DLD1 (cell line): ENCODE results near the gene MTFMT.

Experiments used
- in situ Hi-C: cut with HindIII; loops from 2 replicates; pipeline ENCODE4 v1.10.0; 2017; ENCODE audit warnings: low sequenced_read_pairs

MTFMT gene

DNA sequence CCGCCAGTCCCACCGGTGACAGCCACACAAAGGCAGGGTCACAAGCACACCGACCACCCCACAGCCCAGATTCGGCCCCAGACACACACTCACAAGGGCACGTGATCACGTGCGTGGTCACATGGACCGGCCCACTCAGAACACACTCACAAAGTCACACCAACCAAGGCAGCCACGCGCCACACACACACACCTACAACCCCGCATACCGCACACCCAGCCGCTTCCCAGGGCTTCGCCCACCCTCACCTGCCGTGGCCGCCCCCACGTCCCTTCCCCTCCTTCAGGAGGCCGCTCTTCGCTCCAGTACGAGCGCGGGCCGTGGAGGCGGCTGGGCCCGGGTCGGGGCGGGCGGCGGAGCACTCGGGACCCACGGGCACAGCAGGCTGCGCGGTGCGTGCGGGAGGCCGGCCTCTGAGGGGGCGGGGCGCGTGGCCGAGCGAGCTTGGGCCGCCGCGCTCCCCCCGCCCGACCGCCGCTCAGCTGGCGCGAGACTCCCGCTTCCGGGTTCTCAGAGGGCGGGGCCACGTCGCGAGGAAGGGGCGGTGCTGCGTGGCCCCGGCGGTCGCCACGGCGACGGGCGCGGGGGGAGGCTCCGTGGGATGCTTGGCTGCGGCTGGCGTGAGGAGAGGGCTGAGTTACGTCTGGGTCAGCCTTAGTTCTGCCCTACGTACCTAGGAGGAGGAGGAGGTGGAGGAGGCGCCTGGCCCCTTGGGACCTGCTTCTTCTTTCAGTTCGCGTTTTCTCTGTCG lies 39.8 kb downstream of the MTFMT start, which contains the start of gene SPG21:
SPG21 (minus strand) TSS at position 499 of the 752 bp plus-strand sequence. CDS start 6,345 bp downstream, outside the sequence.
- in situ Hi-C loops, result no loop called here

DNA sequence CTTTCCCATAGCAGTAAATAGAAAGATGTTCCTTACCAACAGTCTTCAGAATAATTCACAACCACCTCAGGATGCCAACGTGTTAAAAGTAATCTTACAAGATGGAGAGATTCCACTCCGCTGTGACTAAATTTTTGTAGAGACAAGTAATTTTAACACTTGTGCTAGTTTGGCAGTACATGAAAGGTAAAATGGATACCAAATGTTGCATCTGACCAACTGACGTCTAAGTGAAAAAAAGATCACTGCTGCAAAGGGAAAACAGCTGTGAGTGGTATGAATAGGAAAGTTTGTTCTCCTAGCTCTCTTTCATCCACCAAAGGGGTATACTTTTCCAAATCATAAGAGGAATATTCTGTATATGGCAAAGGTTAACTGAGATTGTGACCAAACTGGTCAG lies 42.3 kb downstream of the MTFMT start:
- in situ Hi-C loops, result no loop called here

DNA sequence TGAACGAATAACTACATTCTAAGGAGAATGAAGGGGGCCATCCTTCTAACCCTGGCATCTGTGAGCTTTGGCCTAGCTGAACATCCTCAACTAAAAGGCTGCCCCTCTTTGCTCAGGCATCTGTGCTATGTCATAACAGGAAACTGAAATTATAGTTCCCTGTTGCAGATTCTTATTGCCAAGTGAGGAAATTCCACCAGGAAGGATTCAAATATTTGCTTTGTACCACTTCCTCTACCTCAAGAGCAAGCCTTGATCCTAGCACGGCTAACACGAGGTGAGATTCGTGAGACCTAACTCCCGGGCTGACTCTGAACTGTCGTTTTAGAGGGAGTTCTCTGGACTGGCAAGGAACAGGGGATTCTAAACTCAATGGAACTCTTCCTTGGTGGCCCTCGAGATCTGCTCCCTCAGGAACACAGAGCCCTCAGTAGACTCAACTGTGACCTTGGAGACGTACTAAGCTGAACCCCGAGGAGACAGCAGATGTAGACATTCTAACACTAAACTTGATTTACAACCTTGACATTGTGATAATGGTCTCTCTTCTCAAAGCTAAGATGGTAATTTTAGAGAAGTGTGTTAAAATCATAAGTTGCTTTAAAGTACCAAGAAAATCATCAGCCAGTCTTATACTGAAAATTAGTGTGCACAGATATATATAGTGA lies 43.9 kb downstream of the MTFMT start:
- in situ Hi-C loops, result no loop called here

DNA sequence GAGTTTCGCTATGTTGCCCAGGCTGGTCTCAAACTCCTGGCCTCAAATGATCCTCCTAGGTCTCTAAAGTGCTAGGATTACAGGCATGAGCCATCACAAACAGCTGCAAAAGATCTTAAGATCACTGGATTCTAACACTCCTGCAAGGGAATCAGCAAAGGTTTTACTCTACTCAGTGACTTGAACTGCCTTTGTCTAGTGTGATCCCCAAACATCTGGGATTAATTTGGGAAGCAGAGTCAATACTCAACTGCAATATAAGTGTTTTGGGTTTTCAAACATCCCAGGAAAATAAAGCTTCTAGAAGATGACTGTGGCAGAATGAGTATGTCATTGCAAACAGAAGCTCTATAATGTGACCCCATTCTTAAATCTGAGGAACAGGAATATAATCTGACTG lies 47.0 kb downstream of the MTFMT start:
- in situ Hi-C loops, result no loop called here

DNA sequence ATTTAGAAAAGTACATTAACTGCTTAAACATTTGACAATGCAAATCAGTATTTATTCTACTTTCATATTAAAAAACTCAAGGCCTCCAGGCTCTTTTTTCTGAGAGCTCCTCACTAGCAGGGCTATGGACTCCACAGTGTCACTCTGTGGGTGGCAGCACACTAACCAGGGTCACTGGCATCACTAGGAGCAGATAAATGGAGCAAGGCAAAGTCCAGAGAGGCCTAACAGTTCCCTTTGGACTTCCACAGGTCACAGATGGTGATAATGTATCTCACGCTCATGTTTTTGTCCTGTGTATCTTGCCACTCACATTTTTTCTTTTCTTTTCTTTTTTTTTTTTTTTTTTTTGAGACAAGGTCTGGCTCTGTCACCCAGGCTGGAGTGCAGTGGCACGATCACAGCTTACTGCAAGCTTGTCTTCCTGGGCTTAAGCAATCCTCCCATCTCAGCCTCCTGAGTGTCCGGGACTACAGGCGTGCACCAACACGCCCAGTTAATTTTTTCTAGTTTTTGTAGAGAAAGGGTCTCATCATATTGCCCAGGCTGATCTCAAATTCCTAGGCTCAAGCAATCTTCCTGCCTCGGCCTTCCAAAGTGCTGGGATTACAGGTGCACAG lies 47.5 kb downstream of the MTFMT start:
- in situ Hi-C loops, result no loop called here

DNA sequence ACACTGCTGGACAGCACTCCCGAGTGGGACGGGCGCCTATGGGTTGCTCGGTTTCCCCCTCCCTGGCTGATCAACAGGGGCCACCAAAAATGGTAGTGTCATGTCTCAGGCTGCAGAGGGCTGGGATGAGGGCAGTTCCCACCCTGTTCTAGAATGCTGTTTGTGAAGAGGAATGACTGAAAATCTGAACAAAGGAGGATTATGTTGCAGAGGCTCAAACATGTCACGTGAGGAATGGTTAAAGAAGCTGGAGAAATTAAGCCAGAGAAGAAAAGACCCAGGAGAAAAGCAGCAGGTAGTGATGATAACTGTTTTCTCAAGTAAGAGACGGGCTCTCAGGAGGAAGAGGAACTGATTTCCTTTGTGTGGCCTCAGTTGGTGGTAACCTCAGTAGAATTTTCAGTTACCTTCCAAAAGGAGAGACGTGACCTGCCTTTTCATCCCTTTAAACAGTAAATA lies 50.2 kb downstream of the MTFMT start:
- in situ Hi-C loops, result no loop called here

DNA sequence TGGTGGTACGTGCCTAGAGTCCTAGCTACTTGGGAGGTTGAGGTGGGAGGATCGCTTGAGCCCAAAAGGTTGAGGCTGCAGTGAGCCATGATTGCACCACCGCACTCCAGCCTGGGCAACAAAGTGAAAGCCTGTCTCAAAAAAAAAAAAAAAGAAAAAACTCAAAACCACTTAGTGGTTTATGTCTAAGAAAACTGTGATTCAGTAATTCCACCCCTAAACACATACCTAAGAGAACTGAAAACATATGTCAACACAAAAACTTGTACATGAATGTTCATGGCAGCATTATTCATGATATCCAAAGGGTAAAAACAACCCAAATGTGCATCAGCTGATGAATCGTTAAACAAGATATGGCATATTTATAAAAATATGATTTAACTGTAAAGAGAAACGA lies 54.0 kb downstream of the MTFMT start:
- in situ Hi-C loops, result no loop called here

DNA sequence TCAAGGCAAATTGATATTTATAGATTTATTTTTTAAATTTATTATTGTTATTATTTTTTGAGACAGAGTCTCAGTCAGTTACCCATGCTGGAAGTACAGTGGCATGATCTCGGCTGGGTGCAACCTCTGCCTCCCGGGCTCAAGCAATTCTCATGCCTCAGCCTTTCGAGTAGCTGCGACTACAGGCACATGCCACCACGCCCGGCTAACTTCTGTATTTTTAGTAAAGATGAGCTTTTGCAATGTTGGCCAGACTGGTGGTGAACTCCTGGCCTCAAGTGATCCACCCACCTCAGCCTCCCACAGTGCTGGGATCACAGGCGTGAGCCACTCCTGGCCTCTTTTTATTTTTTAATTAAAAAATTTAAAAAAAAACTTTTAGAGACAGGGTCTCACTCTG lies 58.7 kb downstream of the MTFMT start:
- in situ Hi-C loops, result no loop called here

DNA sequence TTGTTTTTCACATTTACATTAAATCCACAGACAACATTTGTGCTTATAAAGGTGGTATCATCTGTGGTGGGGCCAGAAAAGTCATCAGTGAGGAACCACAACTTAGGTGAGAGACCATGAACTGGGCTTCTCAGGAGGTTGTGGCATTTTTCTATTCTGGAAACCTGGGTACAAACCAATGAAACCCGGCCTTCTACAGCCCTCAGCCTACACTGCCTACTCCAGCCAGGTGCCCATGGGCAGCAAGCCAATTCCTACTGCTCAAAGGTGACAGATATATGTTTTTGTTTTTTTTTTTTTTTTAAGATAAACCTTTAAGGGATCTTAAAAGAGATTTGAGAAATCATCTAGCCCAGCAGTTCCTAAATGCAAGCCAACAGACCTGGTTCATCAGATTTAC lies 60.0 kb downstream of the MTFMT start:
- in situ Hi-C loops, result no loop called here

DNA sequence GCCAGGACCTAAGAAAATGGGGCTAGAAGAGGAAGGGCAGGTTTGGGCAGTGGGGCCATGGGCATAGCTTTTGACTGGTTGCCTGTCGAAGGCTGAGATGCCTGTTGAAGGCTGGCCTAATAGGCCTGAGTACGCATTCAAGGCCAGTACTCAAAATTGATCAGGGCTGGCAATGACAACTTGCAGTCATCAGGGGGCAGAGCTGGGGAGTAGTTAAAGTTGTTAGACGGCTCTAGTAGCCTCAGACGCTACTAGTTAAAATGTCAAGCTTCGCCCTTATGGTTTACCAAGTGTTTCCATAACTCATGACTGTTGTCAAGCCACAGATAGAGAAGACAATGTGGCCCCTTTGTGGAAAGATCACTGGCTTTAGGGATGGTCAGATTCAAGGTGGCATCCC lies 68.4 kb downstream of the MTFMT start:
- in situ Hi-C loops, result no loop called here

DNA sequence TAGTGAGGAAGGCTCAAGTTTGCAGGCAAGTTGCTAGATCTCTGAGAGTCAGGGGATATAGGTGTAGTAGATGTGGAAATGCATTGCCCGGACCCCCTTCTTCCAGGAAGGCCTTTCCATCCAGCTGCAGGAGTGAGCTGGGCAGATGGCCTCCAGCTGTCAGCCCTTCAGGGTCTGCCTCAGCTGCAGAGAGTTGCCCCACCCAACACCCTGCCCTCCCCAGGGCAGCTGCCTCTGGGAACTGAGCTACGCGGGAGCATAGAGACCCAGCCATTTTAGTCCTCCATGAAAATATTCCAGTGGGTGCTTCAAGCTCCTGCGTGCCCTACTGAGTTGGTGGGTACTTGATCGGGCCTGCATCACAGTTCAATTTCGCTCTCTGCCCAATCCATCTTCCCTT lies 69.3 kb downstream of the MTFMT start:
- in situ Hi-C loops, result no loop called here

DNA sequence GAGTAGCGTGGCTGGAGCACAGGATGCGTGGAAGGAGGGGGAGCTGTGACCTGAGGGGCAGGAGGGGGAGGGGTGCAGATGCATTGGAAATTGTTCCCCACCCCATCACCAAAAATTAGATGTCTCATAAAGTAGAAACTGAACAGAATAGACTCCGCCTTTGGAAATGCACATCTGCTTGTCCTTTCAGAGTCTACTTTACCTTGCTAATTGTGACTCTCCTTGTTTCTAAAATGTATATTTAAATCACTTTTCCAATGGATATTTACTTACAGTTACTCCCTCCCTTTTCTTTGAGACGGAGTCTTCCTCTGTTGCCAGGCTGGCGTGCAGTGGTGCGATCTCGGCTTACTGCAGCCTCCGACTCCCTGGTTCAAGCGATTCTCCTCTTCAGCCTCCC lies 70.3 kb downstream of the MTFMT start:
- in situ Hi-C loops, result no loop called here

DNA sequence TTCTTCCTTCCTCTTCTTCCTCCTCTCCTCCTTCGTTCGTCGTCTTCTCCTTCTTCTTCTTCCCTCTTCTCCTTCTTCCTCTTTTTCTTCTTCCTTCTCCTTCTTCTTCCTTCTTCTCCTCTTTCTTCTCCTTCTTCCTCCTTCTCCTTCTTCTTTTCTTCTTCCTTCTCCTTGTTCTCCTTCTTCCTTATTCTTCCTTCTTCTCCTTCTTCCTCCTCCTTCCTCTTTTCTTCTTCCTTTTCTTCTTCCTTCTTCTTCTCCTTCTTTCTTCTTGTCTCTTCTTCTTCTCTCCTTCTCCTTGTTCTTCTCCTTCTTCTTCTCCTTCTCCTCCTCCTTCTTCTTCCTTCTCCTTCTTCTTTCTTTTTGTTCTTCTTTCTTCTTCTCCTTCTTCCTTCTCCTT lies 75.0 kb downstream of the MTFMT start:
- in situ Hi-C loops, result no loop called here

DNA sequence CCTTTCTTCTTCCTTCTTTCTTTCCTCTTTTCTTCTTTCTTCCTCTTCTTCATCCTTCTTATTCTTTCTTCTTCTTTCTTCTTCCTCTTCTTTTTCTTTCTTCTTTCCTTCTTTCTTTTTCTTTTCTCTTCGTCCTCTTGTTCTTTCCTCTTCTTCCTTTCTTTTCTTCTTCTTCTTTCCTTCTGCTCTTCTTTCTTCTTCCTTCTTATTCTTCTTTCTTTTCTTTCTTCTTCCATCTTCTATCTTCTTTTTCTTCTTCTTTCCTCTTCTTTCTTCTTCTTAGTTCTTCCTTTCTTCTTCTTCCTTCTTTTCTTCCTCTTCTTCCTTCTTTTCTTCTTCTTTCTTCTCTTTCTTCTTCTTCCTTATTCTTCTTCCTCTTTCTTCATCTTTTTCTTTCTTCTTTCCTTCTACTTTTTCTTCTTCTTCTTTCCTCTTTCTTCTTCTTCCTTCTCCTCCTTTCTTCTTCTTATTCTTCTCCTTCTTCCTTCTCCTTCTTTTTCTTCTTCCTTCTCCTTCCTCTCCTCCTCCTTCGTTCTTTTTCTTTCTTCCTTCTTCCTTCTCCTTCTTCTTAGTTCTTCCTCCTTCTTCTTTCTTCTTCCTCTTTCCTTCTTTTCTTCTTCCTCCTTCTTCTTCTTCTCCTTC lies 77.5 kb downstream of the MTFMT start:
- in situ Hi-C loops, result no loop called here
